ENCODE data around the gene ARHGAP10. TPM values are rescaled to one million over a fixed set of nuclear protein-coding genes. Genes with fewer than 3 reads are reported as not detected.
A peak's percentile ranks its signal among the peaks of the same experiment; 100 is the strongest.

The ARHGAP10 gene
- total RNA-seq, 6 experiments from 2014 or later = 5.5 to 13.3 (median 10.4) TPM

- H3K27ac ChIP-seq = no peak overlapping the region
- no peaks in the 10 kb centered on the region for H3K9me3 ChIP-seq
- H3K4me3 ChIP-seq = no peak overlapping the region
- ATAC-seq (no peak), DNase-seq (no peak)
- WGBS (ENCODE audit: insufficient coverage, low coverage, low lambda C conversion rate, missing lambda C conversion rate) = 100% methylated on average over 4 of the region's 6 CpGs
- TF ChIP-seq POLR2A (IDR thresholded peaks at IDR 0.05) (no peak), CTCF (IDR thresholded peaks at IDR 0.05) (no peak)
- H3K4me1 ChIP-seq = no peaks in the 10 kb centered on the region
- intact Hi-C loops (cut with DNase I) = no loop called here
- H3K36me3 ChIP-seq = no peaks in the 10 kb centered on the region
- H3K27me3 ChIP-seq = no peaks in the 10 kb centered on the region
Measured at GRCh38 chr4:148089624-148090023, 357.7 kb downstream of the ARHGAP10 start.

- intact Hi-C loops (cut with DNase I) = no loop called here
- Histone ChIP-seq H3K36me3 (no peaks in the 10 kb centered on the region), H3K4me3 (no peak overlapping the region), H3K27ac (no peak overlapping the region), H3K9me3 (no peaks in the 10 kb centered on the region), H3K27me3 (no peaks in the 10 kb centered on the region), H3K4me1 (no peaks in the 10 kb centered on the region)
- TF ChIP-seq CTCF (IDR thresholded peaks at IDR 0.05) = no peak
- no peak for TF ChIP-seq POLR2A (IDR thresholded peaks at IDR 0.05)
- peak in 1 of 4 donors; percentile 19 for ATAC-seq
- no peak for DNase-seq
- 96% methylated on average over 4 of the region's 6 CpGs for WGBS (ENCODE audit: insufficient coverage, low coverage, low lambda C conversion rate, missing lambda C conversion rate)
Measured at GRCh38 chr4:148090029-148090428, 358.1 kb downstream of the ARHGAP10 start.

- 90% methylated on average over 7 of the region's 17 CpGs for WGBS (ENCODE audit: insufficient coverage, low coverage, low lambda C conversion rate, missing lambda C conversion rate)
- DNase-seq = no peak
- intact Hi-C loops (cut with DNase I) = no loop called here
- Histone ChIP-seq H3K36me3 (no peaks in the 10 kb centered on the region), H3K4me1 (no peaks in the 10 kb centered on the region), H3K27me3 (no peaks in the 10 kb centered on the region), H3K27ac (no peak overlapping the region), H3K4me3 (no peak overlapping the region), H3K9me3 (no peaks in the 10 kb centered on the region)
- ATAC-seq = peak in 3 of 4 donors; percentile 17 to 44 (median 39)
- TF ChIP-seq POLR2A (IDR thresholded peaks at IDR 0.05) (no peak), CTCF (IDR thresholded peaks at IDR 0.05) (no peak)
Measured at GRCh38 chr4:148090503-148091476, 358.9 kb downstream of the ARHGAP10 start.

- H3K27ac ChIP-seq = no peak overlapping the region
- intact Hi-C loops (cut with DNase I) = no loop called here
- no peaks in the 10 kb centered on the region for H3K9me3 ChIP-seq
- no peaks in the 10 kb centered on the region for H3K27me3 ChIP-seq
- WGBS (ENCODE audit: insufficient coverage, low coverage, low lambda C conversion rate, missing lambda C conversion rate) = 83% methylated on average over 4 of the region's 4 CpGs
- H3K36me3 ChIP-seq = no peaks in the 10 kb centered on the region
- TF ChIP-seq POLR2A (IDR thresholded peaks at IDR 0.05) = no peak
- TF ChIP-seq CTCF (IDR thresholded peaks at IDR 0.05) = no peak
- H3K4me3 ChIP-seq = no peak overlapping the region
- ATAC-seq (no peak), DNase-seq (no peak)
- H3K4me1 ChIP-seq = no peaks in the 10 kb centered on the region
Measured at GRCh38 chr4:148091896-148092295, 360.0 kb downstream of the ARHGAP10 start.

All from right lobe of liver (tissue), 6 donors.